CD14-positive monocyte (primary cell): ENCODE results near the gene SPSB4. TPM values are rescaled to one million over a fixed set of nuclear protein-coding genes. Genes with fewer than 3 reads are reported as not detected.

Experiments used
- DNase-seq, 3 donors: peaks; one replicate each; pipeline ENCODE4 v3.0.0-alpha.2; 2011 to 2022
- H2AFZ ChIP-seq: 2 replicates; pipeline ENCODE4 v1.6.0; 2012; ENCODE audit warnings: mild to moderate bottlenecking, low read depth, low read length, inconsistent platforms; ENCODE audit not compliant: insufficient read depth, poor library complexity, severe bottlenecking
- H3K27ac ChIP-seq, 2 donors: 1 replicate in 1 of 2; 2 replicates in 1 of 2; pipeline ENCODE4 v1.5.1; 2012 to 2013; ENCODE audit warnings: low read length in 2 of 2, control low read depth in 1 of 2, inconsistent platforms in 1 of 2, low read depth in 1 of 2, mild to moderate bottlenecking in 1 of 2
- H3K27me3 ChIP-seq, 2 donors: one replicate each; pipeline versions ENCODE4 v1.6.0 to v1.6.1; 2011 to 2013; ENCODE audit warnings: low read length in 2 of 2; ENCODE audit not compliant: control insufficient read depth in 2 of 2, insufficient read depth in 2 of 2
- H3K36me3 ChIP-seq, 2 donors: replicated peaks in 1 of 2; 1 replicate in 1 of 2; 2 replicates in 1 of 2; pipeline versions ENCODE4 v1.5.1 to v1.6.1; 2012 to 2013; ENCODE audit warnings: low read length in 2 of 2, control low read depth in 1 of 2, inconsistent platforms in 1 of 2, mild to moderate bottlenecking in 1 of 2; ENCODE audit not compliant: insufficient read depth in 2 of 2, control insufficient read depth in 1 of 2
- H3K4me1 ChIP-seq, 2 donors: 1 replicate in 1 of 2; 2 replicates in 1 of 2; pipeline versions ENCODE4 v1.5.1 to v1.6.1; 2012 to 2013; ENCODE audit warnings: low read length in 2 of 2, control low read depth in 1 of 2, inconsistent platforms in 1 of 2, mild to moderate bottlenecking in 1 of 2, moderate library complexity in 1 of 2; ENCODE audit not compliant: insufficient read depth in 2 of 2, control insufficient read depth in 1 of 2
- H3K4me2 ChIP-seq: replicated peaks from 2 replicates; pipeline ENCODE3; 2012; ENCODE audit warnings: low read length, moderate library complexity, mild to moderate bottlenecking; ENCODE audit not compliant: poor library complexity, severe bottlenecking; ENCODE audit errors: extremely low read depth
- H3K4me3 ChIP-seq, 3 experiments: fragments of 200-600 bp in 1 of 3; sonication (generic) in 1 of 3; replicated peaks in 1 of 3; 1 replicate in 2 of 3; 2 replicates in 1 of 3; pipeline ENCODE4 v1.5.1; 2011 to 2013; ENCODE audit warnings: low read length in 3 of 3, mild to moderate bottlenecking in 3 of 3, control low read depth in 2 of 3, low read depth in 2 of 3, inconsistent platforms in 1 of 3, moderate library complexity in 1 of 3
- H3K79me2 ChIP-seq: 2 replicates; pipeline ENCODE4 v1.6.0; 2012; ENCODE audit warnings: mild to moderate bottlenecking, control low read depth, inconsistent platforms, low read length, moderate library complexity; ENCODE audit not compliant: insufficient read depth
- H3K9ac ChIP-seq: 2 replicates; pipeline ENCODE4 v1.6.0; 2017; ENCODE audit warnings: low read length, mild to moderate bottlenecking; ENCODE audit not compliant: insufficient read depth, poor library complexity, severe bottlenecking
- H3K9me3 ChIP-seq, 2 donors: replicated peaks in 1 of 2; 1 replicate in 1 of 2; 2 replicates in 1 of 2; pipeline versions ENCODE4 v1.5.1 to v1.6.1; 2012 to 2013; ENCODE audit warnings: low read length in 2 of 2, control low read depth in 1 of 2; ENCODE audit not compliant: control insufficient read depth in 1 of 2, insufficient read depth in 1 of 2
- H4K20me1 ChIP-seq: 2 replicates; pipeline ENCODE4 v1.6.0; 2012; ENCODE audit warnings: mild to moderate bottlenecking, low read length, control low read depth, moderate library complexity; ENCODE audit not compliant: insufficient read depth
- H3K27ac Mint-ChIP-seq, 7 donors: one replicate each; pipeline ENCODE4 v1.8.0; 2020; ENCODE audit warnings: mild to moderate bottlenecking in 7 of 7, mixed read lengths in 7 of 7, moderate library complexity in 6 of 7, inconsistent platforms in 2 of 7
- H3K27me3 Mint-ChIP-seq, 3 donors: one replicate each; pipeline ENCODE4 v1.8.0; 2021 to 2022; ENCODE audit warnings: low read depth in 3 of 3, mild to moderate bottlenecking in 3 of 3, mixed read lengths in 3 of 3, moderate library complexity in 3 of 3, inconsistent platforms in 1 of 3
- H3K36me3 Mint-ChIP-seq, 2 donors: one replicate each; pipeline ENCODE4 v1.8.0; 2020; ENCODE audit warnings: mixed read lengths in 2 of 2, inconsistent platforms in 1 of 2, mild to moderate bottlenecking in 1 of 2
- H3K4me1 Mint-ChIP-seq: one replicate; pipeline ENCODE4 v1.8.0; 2020; ENCODE audit warnings: mild to moderate bottlenecking, mixed read lengths
- H3K4me3 Mint-ChIP-seq, 2 donors: one replicate each; pipeline ENCODE4 v1.8.0; 2020; ENCODE audit warnings: mild to moderate bottlenecking in 2 of 2, mixed read lengths in 2 of 2, moderate library complexity in 1 of 2
- H3K9me3 Mint-ChIP-seq, 7 donors: one replicate each; pipeline ENCODE4 v1.8.0; 2020 to 2022; ENCODE audit warnings: mixed read lengths in 7 of 7, mild to moderate bottlenecking in 6 of 7, moderate library complexity in 6 of 7, inconsistent platforms in 2 of 7
- CTCF ChIP-seq: fragments of 200-600 bp; IDR thresholded peaks from one replicate; pipeline ENCODE4 v1.8.0; 2022; ENCODE audit warnings: antibody characterized with exemption, mild to moderate bottlenecking
- WGBS: methylation state at CpG from one replicate; pipeline ENCODE4 v1.1.5; 2013; ENCODE audit warnings: missing lambda C conversion rate; ENCODE audit not compliant: insufficient coverage; 5-methylcytosine and 5-hydroxymethylcytosine counted together
- intact Hi-C, 2 donors: fragments of 100-400 bp; cut with micrococcal nuclease; formaldehyde crosslinking; loops; one replicate each; pipeline versions ENCODE4 v1.15.0 to v1.15.1; 2023
- polyA plus RNA-seq, 3 donors: library from polyadenylated mRNA; depleted of rRNA in 1 of 3; unstranded in 2 of 3; stranded (reverse) in 1 of 3; fragments of 300-500 nt in 2 of 3; fragments of >200 nt in 1 of 3; fragmentation: Illumina TruSeq in 2 of 3; gene quantifications; 1 replicate in 2 of 3; 2 replicates in 1 of 3; pipeline ENCODE4 v1.2.3, GENCODE V29; 2012 to 2021

The SPSB4 gene
- polyA plus RNA-seq, 3 donors, result not detected

- Mint-ChIP-seq H3K36me3 (no peaks in the 10 kb centered on the region), H3K27ac (no peak overlapping the region), H3K4me1 (no peaks in the 10 kb centered on the region)
Observed at GRCh38 chr3:141181196-141181595, 130.0 kb downstream of the SPSB4 start.

GRCh38 chr3:141181819-141182218 lies 130.7 kb downstream of the SPSB4 start:
- Mint-ChIP-seq H3K36me3 (no peaks in the 10 kb centered on the region), H3K27ac (no peak overlapping the region), H3K4me3 (no peak overlapping the region), H3K9me3 (peaks cover 0 to 12% (median 7%) of the 10 kb centered on the region in 7 donors), H3K4me1 (no peaks in the 10 kb centered on the region), H3K27me3 (peaks cover 0 to 5% (median 5%) of the 10 kb centered on the region in 3 donors)
- no peak overlapping the region for H3K4me2 ChIP-seq
- H3K79me2 ChIP-seq, result no peaks in the 10 kb centered on the region
- no peaks in the 10 kb centered on the region for H3K4me1 ChIP-seq
- intact Hi-C loops, result loop anchor here in 1 of 2 donors (10.0 kb wide), 1 partner anchor 287 kb away; no protein-coding TSS in a partner anchor
- H3K9ac ChIP-seq, result no peak overlapping the region
- no peak for TF ChIP-seq CTCF
- H3K9me3 ChIP-seq, result no peaks in the 10 kb centered on the region
- H3K36me3 ChIP-seq, result no peaks in the 10 kb centered on the region
- H3K4me3 ChIP-seq, result no peak overlapping the region
- no peak for DNase-seq
- H3K27ac ChIP-seq, result no peak overlapping the region
- H3K27me3 ChIP-seq, result no peaks in the 10 kb centered on the region
- no peaks in the 10 kb centered on the region for H4K20me1 ChIP-seq
- WGBS, result 88% methylated on average over 3 of the region's 3 CpGs
- no peak overlapping the region for H2AFZ ChIP-seq

More at GRCh38 chr3:141181196-141181595, 130.0 kb downstream of the SPSB4 start:
- Mint-ChIP-seq H3K27me3 (peaks cover 0 to 5% (median 2%) of the 10 kb centered on the region in 3 donors), H3K4me3 (no peak overlapping the region), H3K9me3 (peaks cover 0 to 12% (median 7%) of the 10 kb centered on the region in 7 donors)
- Histone ChIP-seq H3K9me3 (no peaks in the 10 kb centered on the region), H3K9ac (no peak overlapping the region), H3K36me3 (no peaks in the 10 kb centered on the region), H3K4me2 (no peak overlapping the region), H3K27ac (no peak overlapping the region), H2AFZ (no peak overlapping the region), H3K4me1 (no peaks in the 10 kb centered on the region), H3K27me3 (no peaks in the 10 kb centered on the region), H3K4me3 (no peak overlapping the region), H3K79me2 (no peaks in the 10 kb centered on the region), H4K20me1 (no peaks in the 10 kb centered on the region)
- 95% methylated on average over 3 of the region's 4 CpGs for WGBS
- DNase-seq, result no peak
- TF ChIP-seq CTCF, result no peak
- intact Hi-C loops, result loop anchor here in 1 of 2 donors (10.0 kb wide), 1 partner anchor 286 kb away; no protein-coding TSS in a partner anchor
